Measurements from ENCODE around the gene ALPI. TPM values are rescaled to one million over a fixed set of nuclear protein-coding genes. Genes with fewer than 3 reads are reported as not detected.
"Not testable (repeated sequence)": the region's sequence is repeated elsewhere in the genome, so short reads cannot be mapped to it uniquely, and the experiment has no call there.

The ALPI gene
- not detected for total RNA-seq

DNA sequence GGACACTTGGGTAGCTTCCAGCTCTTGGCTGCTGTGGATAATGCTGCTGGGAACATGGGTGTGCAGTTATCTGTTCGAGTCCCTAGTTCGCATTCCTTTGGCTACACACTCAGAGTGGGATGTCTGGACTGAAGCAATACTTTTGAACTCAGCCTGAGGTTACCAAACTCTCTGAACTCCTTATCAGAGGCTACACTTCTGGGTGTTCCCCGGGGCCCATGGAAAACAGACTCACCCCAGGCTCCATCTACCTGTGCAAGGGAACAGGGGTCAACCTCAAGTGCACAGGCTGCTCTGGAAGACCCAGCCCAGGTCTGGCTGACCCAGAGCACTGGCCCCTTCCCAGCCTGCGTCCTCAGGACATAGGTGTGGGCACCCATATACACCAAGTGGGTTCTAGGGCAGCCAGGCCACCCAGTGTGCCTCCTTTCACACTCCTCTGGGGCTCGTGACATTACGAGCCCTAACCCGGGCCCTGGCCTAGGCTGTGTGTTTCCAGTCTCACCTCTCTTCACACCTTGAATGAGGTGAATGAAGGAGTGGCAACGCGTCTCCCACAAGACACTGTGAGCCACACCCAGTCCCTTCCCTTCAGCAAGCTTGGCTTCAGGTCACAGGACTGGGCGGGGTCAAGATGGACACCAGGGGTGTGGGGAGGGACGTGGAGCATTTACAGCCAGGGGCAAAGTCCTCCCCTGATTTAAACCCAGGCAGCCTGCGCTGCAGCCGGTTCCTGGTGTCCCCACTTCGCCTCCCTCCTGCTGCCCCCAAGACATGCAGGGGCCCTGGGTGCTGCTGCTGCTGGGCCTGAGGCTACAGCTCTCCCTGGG is at the start of gene ALPI:
TSS of gene ALPI (plus strand) at position 728 of the 830 bp plus-strand sequence. CDS start at position 775, 47 bp downstream.
- no peak for TF ChIP-seq CTCF (IDR thresholded peaks at IDR 0.05)
- ATAC-seq (ENCODE audit: low FRiP score) (no peak), DNase-seq (ENCODE audit: low spot score) (no peak)

DNA sequence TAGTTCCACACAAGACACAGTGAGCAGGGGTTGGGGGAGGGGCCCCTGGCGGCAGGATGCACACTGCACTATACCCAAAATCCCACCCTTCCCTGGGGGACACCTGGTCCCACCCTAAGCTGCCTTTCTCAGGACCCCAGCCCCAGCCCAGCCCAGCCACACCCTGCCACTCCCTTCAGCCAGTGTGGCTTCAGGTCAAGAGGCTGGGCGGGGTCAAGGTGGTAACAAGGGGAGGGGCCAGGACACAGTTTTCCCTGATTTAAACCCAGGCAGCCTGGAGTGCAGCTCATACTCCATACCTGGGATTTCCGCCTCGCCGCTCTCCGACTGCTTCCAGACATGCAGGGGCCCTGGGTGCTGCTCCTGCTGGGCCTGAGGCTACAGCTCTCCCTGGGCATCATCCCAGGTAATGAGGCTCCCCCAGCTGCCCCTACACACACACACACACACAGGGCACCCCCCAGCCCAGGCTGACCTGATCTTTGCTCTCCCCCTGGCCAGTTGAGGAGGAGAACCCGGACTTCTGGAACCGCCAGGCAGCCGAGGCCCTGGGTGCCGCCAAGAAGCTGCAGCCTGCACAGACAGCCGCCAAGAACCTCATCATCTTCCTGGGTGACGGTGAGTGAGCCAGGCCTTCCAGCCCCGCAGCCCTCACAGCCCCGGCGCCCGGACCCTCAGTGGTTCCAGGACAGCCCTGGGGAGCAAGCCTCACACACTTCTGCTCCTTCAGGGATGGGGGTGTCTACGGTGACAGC is 49.2 kb upstream of the ALPI start, which contains the start of gene ALPG:
TSS of gene ALPG (plus strand) at position 289 of the 755 bp plus-strand sequence. CDS start at position 340, 51 bp downstream.
- TF ChIP-seq CTCF (IDR thresholded peaks at IDR 0.05), result no peak
- DNase-seq (ENCODE audit: low spot score) (no peak), ATAC-seq (ENCODE audit: low FRiP score) (no peak)

DNA sequence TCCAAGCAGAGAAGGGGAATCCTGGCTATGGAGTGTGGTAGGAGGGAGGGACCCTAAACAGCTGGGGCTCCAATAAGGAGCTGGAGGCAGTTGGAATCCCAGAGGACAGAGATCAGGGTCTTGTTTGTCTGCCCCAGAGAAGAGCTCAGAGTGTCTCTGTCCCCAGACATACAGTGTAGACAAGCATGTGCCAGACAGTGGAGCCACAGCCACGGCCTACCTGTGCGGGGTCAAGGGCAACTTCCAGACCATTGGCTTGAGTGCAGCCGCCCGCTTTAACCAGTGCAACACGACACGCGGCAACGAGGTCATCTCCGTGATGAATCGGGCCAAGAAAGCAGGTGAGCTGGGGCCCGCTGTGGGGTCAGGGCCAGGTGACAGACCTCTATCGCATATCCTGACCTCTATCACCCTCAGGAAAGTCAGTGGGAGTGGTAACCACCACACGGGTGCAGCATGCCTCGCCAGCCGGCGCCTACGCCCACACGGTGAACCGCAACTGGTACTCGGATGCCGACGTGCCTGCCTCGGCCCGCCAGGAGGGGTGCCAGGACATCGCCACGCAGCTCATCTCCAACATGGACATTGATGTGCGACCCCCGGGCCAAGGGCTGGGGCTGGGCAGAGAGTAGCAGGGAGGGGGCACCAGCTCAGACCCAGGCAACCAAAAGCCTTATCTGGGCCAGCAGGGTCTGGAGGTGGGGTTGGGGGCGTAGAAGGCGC is 48.4 kb upstream of the ALPI start:
- not testable (repeated sequence) for ATAC-seq (ENCODE audit: low FRiP score); DNase-seq (ENCODE audit: low spot score)

DNA sequence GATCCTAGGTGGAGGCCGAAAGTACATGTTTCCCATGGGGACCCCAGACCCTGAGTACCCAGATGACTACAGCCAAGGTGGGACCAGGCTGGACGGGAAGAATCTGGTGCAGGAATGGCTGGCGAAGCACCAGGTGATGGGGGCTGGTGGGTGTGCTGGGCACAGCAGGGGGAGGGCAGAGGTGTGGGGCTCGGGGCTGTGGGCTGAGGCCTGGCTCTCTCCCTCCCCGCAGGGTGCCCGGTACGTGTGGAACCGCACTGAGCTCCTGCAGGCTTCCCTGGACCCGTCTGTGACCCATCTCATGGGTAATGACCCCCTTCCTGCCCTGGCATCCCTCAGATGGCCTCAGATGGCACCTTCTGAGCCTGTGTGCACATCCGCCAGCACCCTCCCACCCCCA is 47.7 kb upstream of the ALPI start:
- not testable (repeated sequence) for DNase-seq (ENCODE audit: low spot score); ATAC-seq (ENCODE audit: low FRiP score)

- DNase-seq (ENCODE audit: low spot score); ATAC-seq (ENCODE audit: low FRiP score): not testable (repeated sequence)
These were observed 46.3 kb upstream of the ALPI start for GRCh38 chr2:232409617-232410016.

GRCh38 chr2:232410238-232410900 is 45.6 kb upstream of the ALPI start:
- no peak for TF ChIP-seq CTCF (IDR thresholded peaks at IDR 0.05)
- DNase-seq (ENCODE audit: low spot score) (no peak), ATAC-seq (ENCODE audit: low FRiP score) (no peak)

GRCh38 chr2:232411901-232412629 is 43.9 kb upstream of the ALPI start:
- DNase-seq (ENCODE audit: low spot score), result no peak
- ATAC-seq (ENCODE audit: low FRiP score), result no peak
- TF ChIP-seq CTCF (IDR thresholded peaks at IDR 0.05), result no peak
